Spleen (tissue), 7 donors: ENCODE data around the gene ROCK1.

Source experiments
- CTCF ChIP-seq, 11 experiments: fragments of 200-600 bp in 7 of 11; fragments of 450-650 bp in 4 of 11; sonication (generic) in 4 of 11; IDR thresholded peaks in 8 of 11; conservative IDR thresholded peaks in 3 of 11; 1 replicate in 7 of 11; 2 replicates in 4 of 11; pipeline versions ENCODE4 v1.4.0 to v1.8.0; 2016 to 2021; ENCODE audit warnings: antibody characterized with exemption in 11 of 11, inconsistent platforms in 4 of 11, mild to moderate bottlenecking in 1 of 11
- POLR2A ChIP-seq, 3 donors: fragments of 450-650 bp; IDR thresholded peaks; one replicate each; pipeline ENCODE4 v1.5.1; 2017; ENCODE audit warnings: antibody characterized with exemption in 3 of 3, mild to moderate bottlenecking in 1 of 3
- POLR2AphosphoS5 ChIP-seq, 3 donors: sonication (generic); formaldehyde crosslinking; IDR thresholded peaks; one replicate each; pipeline ENCODE4 v1.5.1; 2017; ENCODE audit warnings: antibody characterized with exemption in 3 of 3
- donor health status: DM: no; HTN: no; CAD: no; lungs with moderate emphysema.
- donor health status: DM: no; HTN: no; CAD: no.
- donor health status: DM: no; HTN: no; CAD: no.

DNA sequence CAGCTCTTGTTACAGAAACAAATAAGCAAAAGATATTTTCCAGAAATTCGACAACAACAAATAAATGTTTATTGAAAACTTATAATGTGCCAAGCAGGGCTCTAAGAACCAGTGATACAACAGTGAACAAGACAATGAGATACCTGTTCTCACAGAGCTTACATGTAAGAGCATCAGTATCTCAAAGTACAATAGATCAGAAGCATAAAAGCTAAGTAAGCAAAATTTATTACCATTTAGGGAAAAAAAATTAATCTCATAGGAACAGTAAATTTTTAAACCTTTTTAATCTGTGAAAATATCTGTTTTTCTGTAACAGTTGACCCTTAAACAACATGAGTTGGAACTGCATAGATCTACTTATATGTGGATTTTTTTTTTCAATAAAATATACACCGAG, 20.9 kb downstream of the ROCK1 start:
- TF ChIP-seq POLR2AphosphoS5 (IDR thresholded peaks at IDR 0.05) (no peak), POLR2A (IDR thresholded peaks at IDR 0.05) (no peak), CTCF (IDR thresholded peaks at IDR 0.05 in 8 of 11, conservative IDR thresholded peaks at IDR 0.05 in 3 of 11) (no peak)
